PC-9 (cell line): Measurements from ENCODE around the gene MTMR10. TPM values are rescaled to one million over a fixed set of nuclear protein-coding genes. Genes with fewer than 3 reads are reported as not detected.

Source experiments
- BruUV-seq: library from RNA; stranded (reverse); fragments of 400-500 nt; replicated peaks from 2 replicates; lab custom pipeline; 2021; lab: Mats Ljungman, UMichigan
- CTCF ChIA-PET: fragments of 300-600 bp; sonication (Branson Sonifier 250); formaldehyde crosslinking; loops from one replicate; lab custom pipeline; 2022; ENCODE audit warnings: antibody characterized with exemption; lab: Charles Lee
- POLR2A ChIA-PET: fragments of 300-600 bp; sonication (Branson Sonifier 250); formaldehyde crosslinking; loops from one replicate; lab custom pipeline; 2022; ENCODE audit warnings: antibody characterized with exemption; ENCODE audit not compliant: unreplicated experiment; lab: Charles Lee
- DNase-seq, 2 experiments: peaks; one replicate each; pipeline versions ENCODE4 v3.0.0 to v3.0.0-alpha.2; 2015 to 2022; ENCODE audit warnings: mixed read lengths in 1 of 2
- H2AFZ ChIP-seq: fragments of 200-600 bp; sonication (generic); 2 replicates; pipeline ENCODE4 v1.8.1; 2017; ENCODE audit warnings: antibody characterized with exemption
- H3F3A ChIP-seq: fragments of 200-600 bp; sonication (generic); 2 replicates; pipeline ENCODE4 v1.8.1; 2017; ENCODE audit warnings: antibody characterized with exemption, mild to moderate bottlenecking, low read depth; ENCODE audit not compliant: insufficient read depth
- H3K27ac ChIP-seq: fragments of 200-600 bp; sonication (generic); 2 replicates; pipeline ENCODE4 v1.6.1; 2016; ENCODE audit warnings: mixed run types
- H3K27me3 ChIP-seq: fragments of 200-600 bp; sonication (generic); 2 replicates; pipeline ENCODE4 v1.6.1; 2016; ENCODE audit warnings: low read depth, mixed run types; ENCODE audit not compliant: insufficient read depth
- H3K36me3 ChIP-seq: fragments of 200-600 bp; sonication (generic); 2 replicates; pipeline ENCODE4 v1.6.1; 2016; ENCODE audit warnings: low read depth, mixed run types
- H3K4me1 ChIP-seq: fragments of 200-600 bp; sonication (generic); replicated peaks from 2 replicates; pipeline ENCODE4 v1.6.1; 2016; ENCODE audit warnings: mixed run types; ENCODE audit not compliant: insufficient read depth
- H3K4me2 ChIP-seq: fragments of 200-600 bp; sonication (generic); 2 replicates; pipeline ENCODE4 v1.6.1; 2017; ENCODE audit warnings: mixed run types
- H3K4me3 ChIP-seq: fragments of 200-600 bp; sonication (generic); 2 replicates; pipeline ENCODE4 v1.6.1; 2016; ENCODE audit warnings: mixed run types
- H3K79me2 ChIP-seq: fragments of 200-600 bp; sonication (generic); 2 replicates; pipeline ENCODE4 v1.6.1; 2017; ENCODE audit warnings: low read depth, mixed run types
- H3K9me2 ChIP-seq: fragments of 200-600 bp; sonication (generic); 2 replicates; pipeline ENCODE4 v1.8.1; 2017; ENCODE audit warnings: mild to moderate bottlenecking; ENCODE audit not compliant: insufficient read depth
- H3K9me3 ChIP-seq: fragments of 200-600 bp; sonication (generic); 2 replicates; pipeline ENCODE4 v1.8.1; 2016; ENCODE audit warnings: low read depth; ENCODE audit not compliant: insufficient read depth
- H4K20me1 ChIP-seq: fragments of 200-600 bp; sonication (generic); 2 replicates; pipeline ENCODE4 v1.8.1; 2017; ENCODE audit not compliant: insufficient read depth
- CTCF ChIP-seq: fragments of 200-600 bp; sonication (generic); conservative IDR thresholded peaks from 2 replicates; pipeline ENCODE4 v1.6.1; 2017; ENCODE audit warnings: mixed run types, antibody characterized with exemption, mild to moderate bottlenecking, moderate library complexity
- EZH2 ChIP-seq: fragments of 200-600 bp; sonication (generic); IDR thresholded peaks from 2 replicates; pipeline ENCODE4 v1.8.0; 2017; ENCODE audit warnings: antibody characterized with exemption, low read depth
- intact Hi-C: fragments of 100-400 bp; cut with micrococcal nuclease; formaldehyde crosslinking; loops from one replicate; pipeline ENCODE4 v1.10.0; 2022; ENCODE audit not compliant: unreplicated experiment
- total RNA-seq: library from RNA; stranded (reverse); gene quantifications from 2 replicates; pipeline ENCODE4 v1.2.3, GENCODE V29; 2021

The MTMR10 gene
- total RNA-seq, 1 experiment from 2014 or later: 6.2 TPM

GRCh38 chr15:30969724-30970123 lies 21.7 kb downstream of the MTMR10 start:
- no peak overlapping the region for H3K4me2 ChIP-seq
- H3K79me2 ChIP-seq: no peaks in the 10 kb centered on the region
- ChIA-PET POLR2A (no interaction called here), CTCF (no interaction called here)
- no peaks in the 10 kb centered on the region for H3K36me3 ChIP-seq
- H3F3A ChIP-seq: no peaks in the 10 kb centered on the region
- no peaks in the 10 kb centered on the region for H3K9me3 ChIP-seq
- no peaks in the 10 kb centered on the region for H3K27me3 ChIP-seq
- no peaks in the 10 kb centered on the region for H3K9me2 ChIP-seq
- DNase-seq: no peak
- no peaks in the 10 kb centered on the region for H4K20me1 ChIP-seq
- H2AFZ ChIP-seq: no peak overlapping the region
- no peak overlapping the region for H3K27ac ChIP-seq
- H3K4me1 ChIP-seq: no peaks in the 10 kb centered on the region
- no peak for TF ChIP-seq CTCF
- TF ChIP-seq EZH2: no peak
- intact Hi-C loops: no loop called here
- no peak overlapping the region for H3K4me3 ChIP-seq
- BruUV-seq: no TSS peak

DNA sequence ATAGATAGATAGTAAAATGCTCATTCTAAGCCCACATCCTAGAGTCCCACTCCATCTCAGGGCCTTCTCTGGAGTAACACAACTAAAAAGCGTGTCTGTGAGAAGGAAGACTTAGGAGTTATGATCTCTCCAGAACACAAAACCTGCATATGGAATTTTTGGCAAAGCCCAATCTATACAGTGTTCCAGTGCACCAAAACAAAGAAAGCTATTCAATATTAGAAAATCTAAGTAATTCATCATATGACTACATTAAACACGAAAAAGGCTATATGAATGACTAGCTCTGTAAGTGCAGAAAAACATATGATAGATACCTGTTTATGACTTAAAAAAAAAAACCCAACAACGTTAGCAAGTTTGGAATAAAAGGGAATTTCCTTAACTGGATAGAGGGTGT lies 27.7 kb downstream of the MTMR10 start:
- no peaks in the 10 kb centered on the region for H3K4me1 ChIP-seq
- H3K79me2 ChIP-seq: no peaks in the 10 kb centered on the region
- H3F3A ChIP-seq: no peaks in the 10 kb centered on the region
- BruUV-seq: no TSS peak
- H4K20me1 ChIP-seq: no peaks in the 10 kb centered on the region
- no peak for DNase-seq
- no peak overlapping the region for H3K4me2 ChIP-seq
- no peaks in the 10 kb centered on the region for H3K9me3 ChIP-seq
- ChIA-PET POLR2A (no interaction called here), CTCF (no interaction called here)
- intact Hi-C loops: no loop called here
- no peaks in the 10 kb centered on the region for H3K36me3 ChIP-seq
- no peaks in the 10 kb centered on the region for H3K27me3 ChIP-seq
- H3K9me2 ChIP-seq: no peaks in the 10 kb centered on the region
- no peak overlapping the region for H3K4me3 ChIP-seq
- H3K27ac ChIP-seq: no peak overlapping the region
- H2AFZ ChIP-seq: no peak overlapping the region
- TF ChIP-seq EZH2 (no peak), CTCF (no peak)

DNA sequence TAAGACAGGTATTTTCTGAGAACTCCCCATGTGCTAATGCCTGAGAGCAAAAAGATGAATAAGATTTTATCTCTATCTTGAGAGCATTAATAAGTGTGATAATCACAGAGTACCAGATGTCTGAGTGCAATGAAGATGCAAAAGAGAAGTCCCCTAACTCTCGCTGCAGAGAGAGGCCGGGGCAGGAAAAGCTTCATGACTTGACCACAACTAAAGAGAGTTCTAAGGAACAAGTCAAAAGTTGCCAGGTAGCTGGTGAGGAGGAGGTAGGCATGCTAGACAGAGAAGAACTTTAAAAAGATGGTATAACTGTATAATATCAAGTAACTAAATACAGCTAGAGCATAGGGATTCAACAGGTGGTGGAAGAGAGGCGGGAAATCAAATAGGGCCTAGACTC lies 28.8 kb downstream of the MTMR10 start:
- ChIA-PET POLR2A (no interaction called here), CTCF (no interaction called here)
- no peak for TF ChIP-seq CTCF
- TF ChIP-seq EZH2: no peak
- intact Hi-C loops: no loop called here
- BruUV-seq: no TSS peak
- H3K27me3 ChIP-seq: no peaks in the 10 kb centered on the region
- H2AFZ ChIP-seq: no peak overlapping the region
- H3K4me2 ChIP-seq: no peak overlapping the region
- no peaks in the 10 kb centered on the region for H3K9me2 ChIP-seq
- no peak overlapping the region for H3K27ac ChIP-seq
- H3F3A ChIP-seq: no peaks in the 10 kb centered on the region
- no peaks in the 10 kb centered on the region for H3K79me2 ChIP-seq
- H3K36me3 ChIP-seq: no peaks in the 10 kb centered on the region
- H4K20me1 ChIP-seq: no peaks in the 10 kb centered on the region
- no peak overlapping the region for H3K4me3 ChIP-seq
- H3K4me1 ChIP-seq: no peaks in the 10 kb centered on the region
- no peaks in the 10 kb centered on the region for H3K9me3 ChIP-seq
- DNase-seq: no peak
